Testis (tissue), 2 donors: Measurements from ENCODE around the gene CBR3.

Experiments used
- POLR2A ChIP-seq: fragments of 450-650 bp; IDR thresholded peaks from one replicate; pipeline ENCODE4 v1.6.1; 2017; ENCODE audit warnings: antibody characterized with exemption, mild to moderate bottlenecking, moderate library complexity
- TF ChIP-seq, protein P1 (sequence below), 3 experiments: fragments of 450-650 bp in 2 of 3; fragments of 200-600 bp in 1 of 3; sonication (generic) in 1 of 3; IDR thresholded peaks; one replicate each; pipeline ENCODE4 v1.5.1; 2016 to 2019; ENCODE audit warnings: antibody characterized with exemption in 3 of 3, mild to moderate bottlenecking in 2 of 3, moderate library complexity in 1 of 3

DNA sequence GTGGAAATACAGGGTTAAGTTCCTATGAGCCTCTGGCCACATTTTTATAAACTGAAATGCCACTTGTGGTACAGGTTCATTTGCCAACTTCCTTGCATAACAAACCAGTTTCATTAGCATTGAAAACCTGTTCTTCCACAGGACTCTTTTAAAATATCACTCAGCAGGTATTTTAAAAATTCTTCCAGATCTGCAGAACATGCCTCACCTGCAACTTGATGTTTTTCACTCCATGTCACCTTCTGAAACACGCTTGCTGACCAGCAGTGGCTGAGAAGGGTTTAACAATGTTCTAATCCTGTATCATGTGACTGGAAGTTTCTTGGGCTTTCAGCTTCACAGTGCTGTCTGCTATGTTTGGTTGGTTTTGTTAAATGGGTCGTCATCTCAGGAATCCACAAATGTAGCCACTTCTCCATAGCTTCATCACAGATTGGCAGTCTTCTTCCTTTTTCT, 17.6 kb upstream of the CBR3 start:
- TF ChIP-seq, protein P1, sequence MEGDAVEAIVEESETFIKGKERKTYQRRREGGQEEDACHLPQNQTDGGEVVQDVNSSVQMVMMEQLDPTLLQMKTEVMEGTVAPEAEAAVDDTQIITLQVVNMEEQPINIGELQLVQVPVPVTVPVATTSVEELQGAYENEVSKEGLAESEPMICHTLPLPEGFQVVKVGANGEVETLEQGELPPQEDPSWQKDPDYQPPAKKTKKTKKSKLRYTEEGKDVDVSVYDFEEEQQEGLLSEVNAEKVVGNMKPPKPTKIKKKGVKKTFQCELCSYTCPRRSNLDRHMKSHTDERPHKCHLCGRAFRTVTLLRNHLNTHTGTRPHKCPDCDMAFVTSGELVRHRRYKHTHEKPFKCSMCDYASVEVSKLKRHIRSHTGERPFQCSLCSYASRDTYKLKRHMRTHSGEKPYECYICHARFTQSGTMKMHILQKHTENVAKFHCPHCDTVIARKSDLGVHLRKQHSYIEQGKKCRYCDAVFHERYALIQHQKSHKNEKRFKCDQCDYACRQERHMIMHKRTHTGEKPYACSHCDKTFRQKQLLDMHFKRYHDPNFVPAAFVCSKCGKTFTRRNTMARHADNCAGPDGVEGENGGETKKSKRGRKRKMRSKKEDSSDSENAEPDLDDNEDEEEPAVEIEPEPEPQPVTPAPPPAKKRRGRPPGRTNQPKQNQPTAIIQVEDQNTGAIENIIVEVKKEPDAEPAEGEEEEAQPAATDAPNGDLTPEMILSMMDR (IDR thresholded peaks at IDR 0.05): no peak
- no peak for TF ChIP-seq POLR2A
